B cell (primary cell): ENCODE data around the gene HSD11B2.

Experiments
- CTCF ChIP-seq: fragments of 200-600 bp; IDR thresholded peaks from one replicate; pipeline ENCODE4 v1.8.0; 2022; ENCODE audit warnings: antibody characterized with exemption, mild to moderate bottlenecking
- EZH2 ChIP-seq: IDR thresholded peaks from 2 replicates; pipeline ENCODE4 v1.6.1; 2012; ENCODE audit warnings: borderline replicate concordance, low read depth, mild to moderate bottlenecking, moderate library complexity, low read length; ENCODE audit not compliant: insufficient read depth, poor library complexity, severe bottlenecking

DNA sequence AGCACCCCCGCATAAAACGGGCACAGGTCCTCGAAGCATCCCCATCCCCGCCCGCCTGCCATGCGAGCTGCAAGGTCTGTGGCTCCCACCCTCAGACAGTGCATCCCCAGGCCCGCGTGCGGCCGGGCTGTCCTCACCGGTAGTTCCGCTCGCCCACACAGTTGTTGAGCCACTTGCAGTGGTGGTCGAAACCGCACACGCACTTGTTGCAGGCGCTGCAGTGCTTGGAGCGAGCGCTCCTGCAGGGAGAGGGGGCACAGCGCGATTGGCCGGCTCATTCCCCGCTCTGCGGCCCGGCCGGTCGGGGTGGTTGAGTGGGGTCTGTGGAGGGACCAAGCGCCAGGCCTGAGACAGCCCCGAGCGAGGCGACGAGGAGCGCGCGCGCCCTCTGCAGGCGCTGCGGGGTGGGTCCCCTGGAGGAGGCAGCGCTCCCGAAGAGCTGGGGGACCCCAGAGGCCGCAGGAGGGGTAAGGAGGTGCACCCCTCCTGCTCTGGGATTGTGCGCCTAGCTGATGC lies 31.6 kb upstream of the HSD11B2 start:
- TF ChIP-seq CTCF: peak; percentile 84
- TF ChIP-seq EZH2: no peak
